ENCODE results near the gene HLCS.

HLCS gene

DNA sequence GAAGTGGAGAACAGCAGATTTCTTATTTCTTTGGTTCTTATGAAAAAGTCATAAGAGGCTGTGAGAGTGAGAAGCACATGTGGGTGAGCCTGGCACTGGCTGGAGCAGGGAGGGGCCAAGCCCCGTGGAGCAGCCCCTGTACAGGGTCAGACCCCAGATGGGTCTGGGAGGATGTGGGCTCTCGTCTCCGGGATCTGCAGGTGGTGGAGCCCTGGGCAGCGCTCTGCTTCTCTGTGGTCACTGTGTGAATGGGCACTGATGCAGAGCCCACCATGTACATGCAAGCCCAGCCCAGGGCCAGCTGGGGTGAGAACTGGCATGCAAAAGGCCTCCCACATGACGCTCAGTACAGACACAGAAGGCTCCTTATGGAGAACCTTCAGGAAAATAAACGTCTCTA, 200.0 kb downstream of the HLCS start:
- DNase-seq: no peak

DNA sequence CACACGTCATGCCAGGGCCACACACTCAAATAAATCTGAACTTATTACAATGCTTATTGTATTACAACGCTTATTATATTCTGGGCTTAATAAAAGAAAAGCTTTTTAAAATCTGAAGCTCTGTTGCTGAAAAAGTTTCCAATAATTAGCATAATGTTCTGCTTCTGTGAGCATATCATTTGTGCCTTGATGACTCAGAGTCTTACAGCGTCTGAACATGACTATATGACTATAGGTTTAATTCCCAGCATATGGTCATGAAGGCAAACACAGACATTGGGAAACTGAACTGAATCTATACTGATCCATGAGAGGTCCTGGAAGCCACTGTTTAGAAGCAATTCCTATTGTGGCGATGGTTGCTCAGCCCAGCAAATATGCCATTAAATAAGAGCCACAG, 201.2 kb downstream of the HLCS start:
- DNase-seq: no peak

DNA sequence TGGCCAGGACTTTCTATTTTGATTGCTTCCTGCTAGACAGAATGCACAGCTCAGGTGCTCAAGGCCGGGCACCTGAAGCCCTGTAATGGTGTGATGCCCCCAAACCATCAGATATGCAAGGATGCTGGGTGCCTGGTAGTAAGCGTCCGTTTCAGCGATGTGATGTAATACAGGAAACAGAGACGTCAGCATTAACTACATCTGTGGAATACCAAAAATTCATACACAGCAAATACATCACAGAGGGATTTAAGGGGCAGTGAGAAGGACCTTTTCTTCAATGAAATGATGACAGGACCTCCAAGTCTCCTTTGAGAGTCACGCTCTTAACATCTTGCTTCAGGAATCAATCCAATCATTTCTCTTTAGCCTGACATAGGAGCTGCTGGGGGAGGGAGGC, 203.2 kb downstream of the HLCS start:
- no peak for DNase-seq

DNA sequence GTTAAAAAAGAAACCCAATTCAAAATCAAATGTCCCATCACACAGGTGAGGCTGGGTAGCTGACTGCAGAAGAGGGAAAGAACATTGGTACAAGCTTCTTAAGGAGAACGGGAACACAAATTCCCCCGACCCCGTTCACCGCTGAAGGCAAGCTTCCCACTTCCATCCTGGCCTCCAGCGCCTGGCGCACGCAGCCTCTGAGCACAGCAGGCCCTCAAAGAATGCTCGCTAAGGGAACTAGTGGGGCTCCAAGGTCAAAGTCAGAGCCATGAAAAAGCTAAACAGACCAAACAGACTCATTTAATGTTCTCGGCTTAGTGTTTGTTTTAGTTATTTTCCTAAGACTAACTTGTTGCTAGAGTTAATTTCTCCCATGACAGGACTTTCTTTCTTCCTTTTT, 203.8 kb downstream of the HLCS start:
- DNase-seq: no peak

DNA sequence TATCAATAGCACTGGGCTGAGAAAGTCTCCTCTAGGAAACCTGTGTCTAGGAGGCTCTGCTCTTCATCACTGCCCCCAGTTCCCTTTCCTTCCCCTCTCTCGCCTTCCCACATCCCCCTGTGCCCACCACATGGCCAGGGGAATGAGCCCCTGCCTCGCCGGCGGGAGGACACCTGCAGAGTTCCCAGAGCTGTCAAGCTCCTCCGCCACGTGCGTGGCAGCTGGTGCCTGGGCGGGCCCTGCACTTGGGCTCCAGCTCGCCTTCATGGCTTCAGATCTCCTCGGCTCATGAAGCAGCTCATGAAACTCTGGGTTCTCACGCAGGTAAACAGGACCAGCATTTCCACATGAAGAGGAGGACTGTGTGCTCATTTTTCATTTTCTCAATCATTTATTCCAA, 204.8 kb downstream of the HLCS start:
- DNase-seq: no peak

DNA sequence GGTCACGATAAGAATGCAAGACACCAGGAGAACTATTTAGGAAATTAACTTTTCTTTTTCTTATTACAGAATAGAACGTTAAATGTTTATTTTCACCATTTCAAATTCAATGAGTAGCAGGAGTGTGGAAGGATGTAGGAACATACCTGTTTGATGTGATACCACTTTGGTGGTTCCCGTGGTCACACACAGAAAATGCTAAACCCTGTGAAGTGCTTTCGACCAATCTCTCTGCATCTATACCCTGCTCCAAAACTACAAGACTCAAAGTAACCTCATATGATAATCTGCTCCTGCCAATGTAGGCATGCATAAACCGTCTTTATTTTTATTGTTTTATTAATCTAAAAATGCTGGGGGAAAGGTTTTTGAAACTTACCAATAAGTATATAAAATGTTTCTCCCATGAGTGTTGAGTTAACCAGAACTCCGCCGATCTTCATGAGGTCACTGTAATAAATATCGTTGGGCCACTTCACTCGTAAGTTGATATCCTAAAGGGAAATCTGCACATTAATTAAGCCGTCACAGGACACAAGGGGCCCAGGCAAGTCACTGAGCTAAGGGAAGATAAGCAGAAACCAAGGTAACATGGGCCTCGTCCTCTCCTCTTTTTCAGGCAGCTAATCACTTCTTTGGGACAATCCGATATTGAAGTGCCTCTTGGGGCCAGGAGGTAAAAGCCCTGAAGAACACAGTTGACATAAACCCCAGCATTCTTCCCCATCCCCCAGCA, 207.0 kb downstream of the HLCS start:
- no peak for DNase-seq

DNA sequence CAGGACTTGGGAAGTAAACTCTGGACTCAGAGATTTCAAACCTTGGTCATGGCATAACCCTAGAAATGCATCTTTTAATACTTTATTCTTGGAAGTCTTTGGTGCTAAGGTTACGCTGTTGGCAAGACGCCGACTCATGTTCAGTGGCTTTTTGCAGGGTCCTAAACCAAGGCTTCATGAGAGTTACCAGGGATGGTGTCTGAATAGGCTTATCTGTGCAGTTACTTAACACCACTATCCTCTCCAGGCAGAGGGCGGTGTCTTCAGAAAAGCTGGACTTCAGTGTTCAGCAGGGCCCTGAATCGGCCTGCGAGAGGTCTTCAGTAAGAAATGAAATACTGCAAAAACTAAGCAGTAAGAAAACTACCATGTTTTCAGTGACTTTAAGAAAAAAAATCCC, 209.3 kb downstream of the HLCS start:
- DNase-seq: no peak

DNA sequence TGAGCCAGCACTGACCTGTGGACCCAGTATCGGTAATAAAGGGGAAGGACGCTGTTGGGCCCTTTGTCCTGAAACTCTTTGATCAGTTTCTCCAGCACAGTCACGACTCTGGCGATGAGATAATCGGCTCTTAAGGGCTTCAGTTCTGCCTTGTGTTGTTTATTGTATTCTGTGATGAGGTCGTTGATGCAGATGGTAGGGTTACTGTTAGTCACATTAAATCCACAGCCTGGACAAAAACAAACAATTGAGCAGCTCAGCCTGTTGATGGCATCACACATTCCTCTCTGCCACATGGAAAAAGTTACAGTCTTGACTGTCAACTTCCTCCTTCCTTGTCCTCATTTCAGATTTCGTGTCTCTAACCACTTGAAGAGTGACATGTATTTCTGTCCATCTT, 209.9 kb downstream of the HLCS start:
- DNase-seq: no peak

DNA sequence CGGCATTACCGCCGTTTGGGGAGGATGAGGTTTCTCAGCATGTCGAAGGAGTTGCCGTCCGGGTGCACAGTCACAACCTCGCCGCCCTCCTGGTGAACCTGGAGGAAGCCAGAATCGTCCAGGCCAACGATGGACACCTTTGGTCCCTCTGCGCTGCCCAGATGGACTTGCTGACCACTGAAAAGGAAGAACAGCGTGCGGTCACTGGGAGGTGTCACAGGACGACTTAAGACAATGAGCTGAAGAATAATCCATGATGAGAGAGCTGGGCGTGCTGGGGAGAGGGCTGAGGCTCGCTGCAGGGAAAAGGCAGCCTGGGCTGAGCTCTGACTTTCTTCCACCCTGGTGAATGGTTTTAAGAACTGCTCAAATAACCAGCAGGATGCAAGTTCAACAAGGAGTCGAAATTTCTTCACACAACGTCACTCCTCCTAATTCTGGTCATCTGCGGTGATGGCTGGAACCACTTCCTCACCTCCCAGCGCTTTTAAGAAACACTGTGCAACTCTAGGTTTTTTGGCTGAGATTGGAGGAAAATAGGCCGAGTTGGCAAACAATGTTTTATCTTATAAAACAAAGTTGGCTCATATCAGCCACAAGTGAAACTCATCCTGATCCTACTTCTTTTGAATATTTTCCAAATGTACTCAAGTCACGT, 212.1 kb downstream of the HLCS start:
- no peak for DNase-seq

DNA sequence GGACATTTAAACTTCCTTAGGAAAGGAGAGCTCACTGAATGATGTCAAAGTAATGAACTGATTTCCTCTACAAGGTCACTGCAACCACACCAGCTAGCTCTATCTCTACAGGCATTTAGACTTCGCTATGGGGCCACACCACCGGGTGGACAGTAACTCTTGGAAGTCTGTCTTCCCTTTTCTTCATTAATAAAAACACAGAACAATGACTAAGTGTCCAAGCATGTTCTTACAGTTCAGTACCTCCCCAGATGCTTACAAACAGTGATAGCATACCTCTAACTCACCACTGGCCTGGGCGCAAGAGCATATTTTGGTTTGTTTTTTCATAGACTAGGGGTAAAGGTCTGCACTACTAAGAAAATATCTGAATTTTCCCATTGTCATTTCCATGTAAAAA, 212.9 kb downstream of the HLCS start:
- DNase-seq: no peak

DNA sequence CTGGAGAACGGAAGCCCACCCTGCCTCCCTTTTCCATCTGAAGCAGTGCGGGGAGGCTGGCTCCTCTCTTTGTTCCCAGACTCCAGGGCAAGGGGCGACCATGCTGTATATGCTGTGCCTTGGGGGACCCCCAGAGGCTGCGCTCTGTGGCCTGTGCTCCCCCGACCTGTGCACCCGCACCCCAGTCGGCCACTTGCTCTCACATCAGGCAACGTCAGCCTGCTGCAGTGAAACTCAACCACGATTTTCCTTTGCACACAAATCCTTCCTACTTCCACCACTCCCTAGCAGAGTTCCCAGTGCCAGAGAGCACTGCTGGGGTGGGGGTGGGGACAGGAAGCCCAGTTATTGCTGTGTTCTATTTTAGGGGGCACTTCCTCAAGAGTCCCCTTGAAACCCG, 215.1 kb downstream of the HLCS start:
- DNase-seq: no peak

DNA sequence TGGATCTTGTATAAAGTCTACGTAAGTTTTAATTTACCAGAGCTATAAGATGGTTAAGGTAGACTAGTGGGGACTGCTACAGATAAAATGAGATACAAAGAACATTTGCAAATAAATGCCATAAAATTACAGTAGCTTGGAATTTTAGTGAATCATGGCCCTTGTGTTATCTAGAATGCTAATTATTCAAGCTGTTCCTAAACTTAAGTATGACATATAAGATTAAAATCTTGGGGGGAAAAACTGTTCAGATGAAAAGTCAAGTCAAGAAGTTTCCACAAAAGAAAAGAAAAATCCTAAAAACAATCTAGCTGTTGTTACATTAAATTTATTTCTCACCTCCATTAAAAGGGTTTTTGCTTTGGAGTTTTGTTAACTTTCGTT, 215.9 kb downstream of the HLCS start:
- DNase-seq: no peak

DNA sequence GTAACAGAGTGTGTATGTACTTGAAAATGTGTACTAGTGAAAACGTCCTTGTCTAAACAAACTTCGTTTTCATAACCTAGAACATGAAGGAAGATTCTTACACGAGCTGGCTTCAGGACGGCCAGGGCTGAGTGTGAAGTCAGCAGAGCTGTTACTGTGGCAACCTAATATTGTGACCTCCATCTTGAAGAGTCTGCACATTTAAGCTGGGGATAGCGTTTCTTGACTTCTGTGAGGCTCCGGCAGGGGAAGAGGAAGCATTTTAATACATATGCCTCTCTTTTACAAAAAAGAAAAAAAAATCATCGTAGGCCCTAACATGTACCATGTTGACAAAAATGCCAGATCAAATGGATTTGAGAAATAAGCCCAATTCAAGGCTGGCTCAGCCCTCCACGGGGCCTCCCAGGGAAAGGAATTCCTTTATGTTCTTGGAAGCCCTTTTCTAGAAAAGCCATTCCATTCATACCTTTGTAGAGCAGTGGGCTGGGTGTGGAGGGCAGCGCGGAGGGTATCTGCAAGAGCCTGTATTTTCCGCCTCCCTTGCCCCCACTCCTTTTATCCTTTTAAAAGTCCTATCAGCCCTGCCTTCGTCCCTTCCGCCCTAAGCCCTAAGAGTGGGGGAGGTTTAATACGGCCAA, 216.4 kb downstream of the HLCS start:
- no peak for DNase-seq

DNA sequence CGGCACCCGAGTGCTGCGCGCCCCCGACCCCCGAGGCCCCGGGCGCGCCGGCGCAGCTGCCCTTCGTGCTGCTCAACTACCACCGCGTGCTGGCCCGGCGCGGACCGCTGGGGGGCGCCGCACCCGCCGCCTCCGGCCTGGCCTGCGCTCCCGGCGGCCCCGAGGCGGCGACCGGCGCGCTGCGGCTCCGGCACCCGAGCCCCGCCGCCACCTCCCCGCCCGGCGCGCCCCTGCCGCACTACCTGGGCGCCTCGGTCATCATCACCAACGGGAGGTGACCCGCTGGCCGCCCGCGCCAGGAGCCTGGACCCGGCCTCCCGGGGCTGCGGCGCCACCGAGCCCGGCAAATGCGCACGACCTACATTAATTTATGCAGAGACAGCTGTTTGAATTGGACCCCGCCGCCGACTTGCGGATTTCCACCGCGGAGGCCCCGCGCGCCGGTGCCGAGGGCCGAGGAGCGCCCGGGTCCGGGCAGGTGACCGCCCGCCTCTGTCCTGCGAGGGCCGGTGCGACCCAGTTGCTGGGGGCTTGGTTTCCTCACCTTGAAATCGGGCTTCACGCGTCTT, 218.6 kb downstream of the HLCS start:
- DNase-seq: peak; percentile 40

DNA sequence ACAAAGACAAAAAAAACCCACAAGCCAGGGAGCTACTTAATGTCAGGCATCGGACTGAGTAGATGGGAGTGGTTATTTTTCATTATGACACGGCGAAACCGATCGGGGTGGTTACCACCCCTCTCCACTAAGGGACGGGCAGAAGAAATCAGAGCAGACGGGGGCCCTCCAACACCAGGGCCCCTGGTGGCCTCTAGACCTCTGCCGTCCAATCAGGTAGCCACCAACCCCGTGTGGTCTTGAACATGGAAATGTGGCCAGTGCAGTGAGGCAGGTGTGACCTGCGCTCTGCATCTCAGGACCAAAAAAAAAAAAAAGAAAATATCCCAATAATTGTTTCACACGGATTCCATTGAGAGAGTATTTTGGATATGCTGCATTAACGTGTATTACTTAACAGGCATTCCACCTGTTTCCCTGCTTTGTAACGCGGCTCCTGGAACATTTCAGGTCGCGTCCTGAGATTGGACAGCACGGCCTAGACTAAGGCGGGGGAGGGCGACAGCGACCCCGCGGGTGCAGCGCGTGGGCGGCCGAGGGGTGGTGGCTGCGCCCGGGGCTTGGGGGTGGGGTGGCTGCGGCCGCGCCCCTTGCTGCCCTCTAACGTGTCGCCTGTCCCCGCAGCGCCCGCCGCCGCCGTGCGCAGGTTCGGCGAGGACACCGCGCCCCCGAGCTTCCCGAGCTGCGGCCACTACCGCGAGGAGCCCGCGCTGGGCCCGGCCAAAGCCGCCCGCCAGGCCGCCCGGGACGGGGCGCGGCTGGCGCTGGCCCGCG, 219.2 kb downstream of the HLCS start:
- DNase-seq: no peak

DNA sequence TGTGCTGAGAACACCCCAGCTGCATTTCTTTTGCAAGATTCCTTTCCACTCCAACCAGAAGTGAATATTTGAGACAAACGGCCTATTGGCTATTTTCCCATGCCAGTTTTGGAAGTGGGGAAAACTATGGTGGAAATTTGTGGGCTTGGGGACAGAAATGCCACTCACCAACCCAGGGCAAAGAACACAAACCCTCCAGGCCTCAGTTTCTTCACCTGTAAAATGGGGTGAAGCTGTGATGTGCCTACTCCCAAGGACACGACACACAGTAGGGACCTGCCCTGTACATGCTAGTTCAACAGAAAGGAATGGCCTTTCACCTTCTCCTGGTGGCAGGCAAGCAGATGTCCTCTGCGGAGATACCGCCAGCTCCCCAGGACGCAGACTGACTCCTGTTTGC, 221.0 kb downstream of the HLCS start:
- DNase-seq: no peak

DNA sequence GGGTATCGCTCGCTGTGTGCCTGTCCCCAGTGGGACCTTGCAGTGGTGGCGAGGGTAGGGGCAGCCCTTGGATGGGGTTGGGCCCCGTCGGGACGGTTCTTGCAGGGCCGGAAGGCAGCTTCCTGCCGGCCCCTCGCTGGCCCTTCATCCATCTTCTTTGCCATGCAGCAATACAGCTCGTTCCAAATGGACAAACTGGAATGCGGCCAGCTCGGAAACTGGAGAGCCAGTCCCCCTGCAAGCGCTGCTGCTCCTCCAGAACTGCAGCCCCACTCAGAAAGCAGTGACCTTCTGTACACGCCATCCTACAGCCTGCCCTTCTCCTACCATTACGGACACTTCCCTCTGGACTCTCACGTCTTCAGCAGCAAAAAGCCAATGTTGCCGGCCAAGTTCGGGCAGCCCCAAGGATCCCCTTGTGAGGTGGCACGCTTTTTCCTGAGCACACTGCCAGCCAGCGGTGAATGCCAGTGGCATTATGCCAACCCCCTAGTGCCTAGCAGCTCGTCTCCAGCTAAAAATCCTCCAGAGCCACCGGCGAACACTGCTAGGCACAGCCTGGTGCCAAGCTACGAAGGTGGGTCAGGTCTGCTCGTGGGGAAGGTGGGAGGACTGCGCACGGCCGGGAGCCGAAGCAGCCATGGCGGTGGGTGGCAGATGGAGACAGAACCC, 221.8 kb downstream of the HLCS start:
- no peak for DNase-seq

DNA sequence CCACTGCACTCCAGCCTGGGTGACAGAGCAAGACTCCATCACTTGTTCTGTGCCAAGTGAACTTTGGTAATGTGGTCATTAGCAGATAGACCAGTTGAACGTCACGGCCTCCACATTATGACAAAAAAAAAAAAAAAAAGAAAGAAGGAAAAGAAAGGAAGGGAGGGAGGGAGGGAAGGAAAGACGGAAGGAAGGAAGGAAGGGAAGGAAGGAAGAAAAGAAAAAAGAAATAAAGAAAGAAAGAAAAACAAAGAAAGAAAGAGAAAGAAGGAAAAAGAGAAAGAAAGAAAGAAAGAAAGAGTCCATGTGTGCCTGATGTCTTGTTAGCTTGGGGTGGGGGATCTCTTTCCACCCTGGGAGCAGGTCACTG, 222.3 kb downstream of the HLCS start:
- no peak for DNase-seq

DNA sequence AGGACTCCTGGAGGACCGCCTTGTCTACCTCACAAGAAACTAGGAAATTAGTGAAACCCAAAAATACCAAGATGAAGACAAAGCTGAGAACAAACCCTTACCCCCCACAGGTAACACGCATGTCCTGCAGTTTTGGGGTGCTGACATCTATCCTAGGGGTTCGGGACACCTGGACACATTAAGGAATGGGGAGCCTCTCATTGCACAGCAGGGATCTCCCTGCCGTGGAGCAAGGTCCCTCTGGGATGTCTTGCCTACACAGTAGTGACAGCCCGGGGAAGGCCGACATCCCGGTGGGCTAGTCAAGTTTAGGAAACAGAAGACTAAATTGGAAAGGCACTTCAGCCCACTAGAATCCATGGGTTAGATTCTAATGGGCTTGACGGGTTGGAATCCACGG, 223.0 kb downstream of the HLCS start:
- DNase-seq: no peak

DNA sequence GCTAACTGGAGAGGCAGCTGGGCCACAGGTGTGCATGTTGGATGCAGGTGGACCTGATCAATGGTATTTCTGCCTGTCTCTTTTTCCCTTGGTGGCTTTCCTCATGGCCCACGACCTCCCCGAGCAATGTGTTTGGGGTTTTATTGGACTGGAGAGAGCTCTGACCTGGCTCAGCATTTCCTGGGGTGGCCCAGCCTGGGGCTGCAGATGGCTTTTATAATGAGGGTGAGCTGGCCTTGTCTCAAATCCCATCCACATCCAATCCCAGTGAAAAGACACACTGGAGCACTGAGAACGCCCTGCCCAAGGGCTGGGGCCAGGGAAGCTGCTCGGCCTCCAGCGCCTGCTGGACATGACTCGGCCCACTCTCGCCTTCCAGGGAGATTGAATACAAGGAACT, 223.5 kb downstream of the HLCS start:
- DNase-seq: no peak

DNA sequence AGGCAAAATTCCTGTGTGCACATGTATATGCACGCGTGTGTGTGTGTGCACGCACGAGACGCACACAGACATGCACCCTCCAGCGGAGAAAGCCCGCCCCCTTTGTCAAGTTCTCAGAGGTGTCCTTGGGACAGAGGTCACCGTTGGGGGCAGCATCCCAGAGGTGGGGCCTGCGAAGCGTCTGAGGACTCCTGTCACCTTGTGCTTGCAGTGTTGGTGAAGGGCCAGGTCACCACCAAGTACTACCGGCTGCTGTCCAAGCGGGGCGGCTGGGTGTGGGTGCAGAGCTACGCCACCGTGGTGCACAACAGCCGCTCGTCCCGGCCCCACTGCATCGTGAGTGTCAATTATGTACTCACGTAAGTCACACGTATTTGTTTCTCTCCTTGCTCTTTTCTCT, 225.0 kb downstream of the HLCS start:
- no peak for DNase-seq

DNA sequence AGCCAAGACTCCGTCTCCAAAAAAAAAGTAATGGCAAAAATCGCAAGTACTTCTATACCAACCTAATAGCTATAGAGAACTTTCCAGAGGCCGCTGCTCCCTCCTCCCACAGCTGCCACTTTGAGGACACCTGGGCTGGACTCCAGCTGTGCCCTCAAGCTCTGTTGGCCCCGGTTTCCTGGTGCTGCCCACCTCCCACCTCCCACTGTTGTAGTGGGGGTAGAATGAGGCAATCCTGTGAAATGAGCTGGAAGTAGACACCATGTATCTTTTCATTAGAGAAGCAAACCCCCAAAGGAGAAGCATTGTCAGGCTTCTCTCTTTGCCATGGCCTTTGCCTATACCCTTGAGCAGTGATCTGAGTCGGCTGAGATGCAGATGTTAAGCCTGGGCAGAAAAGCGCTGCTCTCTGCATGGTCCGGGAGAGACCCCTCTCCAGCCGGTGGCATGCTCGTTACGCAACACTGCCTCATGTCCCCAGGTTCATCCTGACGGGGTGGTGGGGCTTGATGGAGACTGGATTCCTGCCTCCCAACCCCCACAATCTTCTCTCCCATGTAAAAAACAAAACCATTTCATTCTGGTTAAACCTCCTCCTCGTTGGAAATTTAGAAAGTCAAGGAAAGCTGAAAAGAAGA, 227.9 kb downstream of the HLCS start:
- no peak for DNase-seq
